H9 (cell line): ENCODE measurements around the gene KIF15. TPM values are rescaled to one million over a fixed set of nuclear protein-coding genes. Genes with fewer than 3 reads are reported as not detected.

Experiments used
- DNase-seq: peaks from one replicate; pipeline ENCODE4 v3.0.0-alpha.2; 2017
- H2AFZ ChIP-seq: one replicate; pipeline ENCODE4 v1.6.1; 2013; ENCODE audit warnings: mild to moderate bottlenecking, low read length, control low read depth, moderate library complexity
- H2AK5ac ChIP-seq: 2 replicates; pipeline ENCODE4 v1.6.1; 2013; ENCODE audit warnings: low read length, control low read depth, mixed read lengths; ENCODE audit not compliant: insufficient read length
- H2BK120ac ChIP-seq: one replicate; pipeline ENCODE4 v1.6.1; 2013; ENCODE audit warnings: low read depth, mild to moderate bottlenecking, low read length, control low read depth, inconsistent platforms; ENCODE audit not compliant: poor library complexity, severe bottlenecking
- H2BK12ac ChIP-seq: 2 replicates; pipeline ENCODE4 v1.6.1; 2013; ENCODE audit warnings: low read length, control low read depth, mixed read lengths, low read depth; ENCODE audit not compliant: insufficient read length
- H2BK15ac ChIP-seq: 2 replicates; pipeline ENCODE4 v1.6.1; 2013; ENCODE audit warnings: low read depth, low read length, control low read depth
- H2BK20ac ChIP-seq: one replicate; pipeline ENCODE4 v1.6.1; 2013; ENCODE audit warnings: low read depth, mild to moderate bottlenecking, low read length, control low read depth, inconsistent platforms; ENCODE audit not compliant: poor library complexity, severe bottlenecking
- H2BK5ac ChIP-seq: 2 replicates; pipeline ENCODE4 v1.6.1; 2013; ENCODE audit warnings: low read length, control low read depth, mixed read lengths; ENCODE audit not compliant: insufficient read length
- H3K14ac ChIP-seq: 2 replicates; pipeline ENCODE4 v1.6.1; 2013; ENCODE audit warnings: low read length, control low read depth; ENCODE audit not compliant: insufficient read depth
- H3K18ac ChIP-seq: 2 replicates; pipeline ENCODE4 v1.6.1; 2013; ENCODE audit warnings: low read depth, mild to moderate bottlenecking, mixed read lengths, low read length, control low read depth; ENCODE audit not compliant: insufficient read length
- H3K23ac ChIP-seq: 2 replicates; pipeline ENCODE4 v1.6.1; 2013; ENCODE audit warnings: low read length, control low read depth, mixed read lengths, low read depth; ENCODE audit not compliant: insufficient read length
- H3K23me2 ChIP-seq: 2 replicates; pipeline ENCODE4 v1.6.1; 2013; ENCODE audit warnings: low read depth, mild to moderate bottlenecking, mixed read lengths, low read length, control low read depth; ENCODE audit not compliant: insufficient read length, poor library complexity, severe bottlenecking
- H3K27ac ChIP-seq: 2 replicates; pipeline ENCODE4 v1.5.1; 2013; ENCODE audit warnings: low read length, control low read depth, mixed read lengths, low read depth; ENCODE audit not compliant: insufficient read length
- H3K27me3 ChIP-seq: 2 replicates; pipeline ENCODE4 v1.6.1; 2013; ENCODE audit warnings: low read length, control low read depth, inconsistent platforms; ENCODE audit not compliant: insufficient read depth
- H3K4ac ChIP-seq: 2 replicates; pipeline ENCODE4 v1.6.1; 2013; ENCODE audit warnings: low read depth, mild to moderate bottlenecking, control low read depth, inconsistent platforms, low read length, moderate library complexity
- H3K4me1 ChIP-seq: 2 replicates; pipeline ENCODE4 v1.6.1; 2013; ENCODE audit warnings: low read length, control low read depth, inconsistent platforms; ENCODE audit not compliant: insufficient read depth
- H3K4me2 ChIP-seq: 2 replicates; pipeline ENCODE4 v1.6.1; 2013; ENCODE audit warnings: low read length, control low read depth, mixed read lengths; ENCODE audit not compliant: insufficient read length, insufficient read depth
- H3K56ac ChIP-seq: 2 replicates; pipeline ENCODE4 v1.6.1; 2013; ENCODE audit warnings: low read depth, mild to moderate bottlenecking, mixed read lengths, low read length, control low read depth; ENCODE audit not compliant: insufficient read length
- H3K79me1 ChIP-seq: 2 replicates; pipeline ENCODE4 v1.6.1; 2013; ENCODE audit warnings: low read depth, mild to moderate bottlenecking, moderate library complexity, low read length, control low read depth, inconsistent platforms; ENCODE audit not compliant: insufficient read depth, poor library complexity, severe bottlenecking
- H3K79me2 ChIP-seq: 2 replicates; pipeline ENCODE4 v1.6.1; 2013; ENCODE audit warnings: low read length, control low read depth, inconsistent platforms; ENCODE audit not compliant: insufficient read depth
- H3K9ac ChIP-seq: 2 replicates; pipeline ENCODE4 v1.6.1; 2013; ENCODE audit warnings: low read length, control low read depth, mixed read lengths; ENCODE audit not compliant: insufficient read length; ENCODE audit errors: extremely low read depth
- H3K9me3 ChIP-seq: one replicate; pipeline ENCODE4 v1.6.1; 2013; ENCODE audit warnings: low read depth, low read length, inconsistent platforms; ENCODE audit not compliant: control insufficient read depth
- H3T11ph ChIP-seq: one replicate; pipeline ENCODE4 v1.6.1; 2013; ENCODE audit warnings: mild to moderate bottlenecking, low read length, control low read depth, inconsistent platforms
- H4K20me1 ChIP-seq: one replicate; pipeline ENCODE4 v1.6.1; 2013; ENCODE audit not compliant: control insufficient read depth, insufficient read length, insufficient read depth
- H4K5ac ChIP-seq: 2 replicates; pipeline ENCODE4 v1.6.1; 2013; ENCODE audit warnings: low read depth, mild to moderate bottlenecking, mixed read lengths, low read length, control low read depth; ENCODE audit not compliant: insufficient read length
- H4K8ac ChIP-seq: replicated peaks from 2 replicates; pipeline ENCODE4 v1.6.1; 2013; ENCODE audit warnings: low read length, control low read depth, mixed read lengths, low read depth; ENCODE audit not compliant: insufficient read length
- H4K91ac ChIP-seq: 2 replicates; pipeline ENCODE4 v1.6.1; 2013; ENCODE audit warnings: low read depth, mild to moderate bottlenecking, moderate library complexity, mixed read lengths, low read length, control low read depth; ENCODE audit not compliant: insufficient read length
- H3K27ac Mint-ChIP-seq, 3 experiments: 2 replicates in 2 of 3; 3 replicates in 1 of 3; pipeline ENCODE4 v1.8.0; 2020 to 2021; ENCODE audit warnings: mixed read lengths in 3 of 3, mild to moderate bottlenecking in 1 of 3, moderate library complexity in 1 of 3
- H3K27me3 Mint-ChIP-seq: 2 replicates; pipeline ENCODE4 v1.8.0; 2021; ENCODE audit warnings: low read depth, mild to moderate bottlenecking, moderate library complexity, mixed read lengths
- H3K36me3 Mint-ChIP-seq, 3 experiments: 2 replicates in 2 of 3; 3 replicates in 1 of 3; pipeline ENCODE4 v1.8.0; 2020 to 2021; ENCODE audit warnings: low read depth in 3 of 3, mixed read lengths in 3 of 3; ENCODE audit not compliant: insufficient read depth in 1 of 3
- H3K4me1 Mint-ChIP-seq, 2 experiments: 2 replicates each; pipeline ENCODE4 v1.8.0; 2020; ENCODE audit warnings: mixed read lengths in 2 of 2
- H3K4me3 Mint-ChIP-seq, 2 experiments: 2 replicates in 1 of 2; 3 replicates in 1 of 2; pipeline ENCODE4 v1.8.0; 2020 to 2021; ENCODE audit warnings: mild to moderate bottlenecking in 2 of 2, mixed read lengths in 2 of 2, moderate library complexity in 1 of 2
- H3K9me3 Mint-ChIP-seq, 2 experiments: 2 replicates in 1 of 2; 3 replicates in 1 of 2; pipeline ENCODE4 v1.8.0; 2020; ENCODE audit warnings: mild to moderate bottlenecking in 2 of 2, mixed read lengths in 2 of 2, moderate library complexity in 1 of 2
- CTCF ChIP-seq: fragments of 200-600 bp; sonication (generic); conservative IDR thresholded peaks from 3 replicates; pipeline ENCODE4 v1.8.0; 2021; ENCODE audit warnings: antibody characterized with exemption, mild to moderate bottlenecking
- WGBS: extraction: QIAGEN DNeasy Blood & Tissue Kit; methylation state at CpG from one replicate; pipeline ENCODE4 v1.1.7; 2013; ENCODE audit warnings: missing lambda C conversion rate, low lambda C conversion rate, mixed read lengths; ENCODE audit not compliant: insufficient read length; ENCODE audit errors: extremely low coverage; 5-methylcytosine and 5-hydroxymethylcytosine counted together
- total RNA-seq: library from RNA; stranded (reverse); gene quantifications from 2 replicates; pipeline ENCODE4 v1.2.1, GENCODE V29; 2021

KIF15 gene
- total RNA-seq, 1 experiment from 2014 or later, result 25.0 TPM

DNA sequence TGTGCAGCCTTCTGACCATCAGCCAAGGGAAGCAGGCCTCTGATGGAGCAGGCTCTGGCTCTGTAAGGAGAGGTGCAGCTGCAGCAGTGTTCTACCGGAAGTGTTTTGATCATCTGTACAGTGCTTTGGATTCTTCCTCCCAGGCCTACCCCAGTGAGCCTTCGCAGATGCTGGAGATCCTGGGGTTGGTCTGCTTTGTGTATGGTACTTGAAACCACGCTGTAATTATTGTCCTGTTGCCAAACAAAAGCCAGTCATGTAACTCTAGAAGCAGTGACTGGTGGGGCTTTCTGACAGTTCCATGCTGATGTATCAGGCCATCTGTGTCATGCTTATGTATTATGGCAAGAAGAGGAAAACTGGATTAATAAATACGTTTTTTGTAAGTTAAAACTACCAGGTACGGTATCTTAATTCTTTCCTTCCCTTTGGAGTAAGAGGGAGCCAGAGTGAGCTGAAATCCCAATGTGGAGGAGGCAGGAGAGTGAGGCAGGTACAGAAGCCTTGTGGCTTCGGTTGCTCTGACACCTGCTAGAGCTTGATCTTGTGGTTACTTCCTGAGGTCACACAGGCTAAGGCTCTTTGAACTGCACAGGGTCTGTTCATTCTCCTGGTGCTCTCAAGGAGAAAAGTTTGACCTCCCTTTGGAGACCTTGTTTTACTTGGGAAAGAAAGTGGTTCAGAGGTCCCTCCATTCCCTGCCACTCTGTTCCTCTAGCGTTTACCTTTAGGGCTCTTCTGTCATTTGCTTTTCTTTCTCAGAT, 103.9 kb downstream of the KIF15 start:
- Histone ChIP-seq H2BK20ac (no peak overlapping the region), H2AFZ (no peak overlapping the region), H3K4ac (no peak overlapping the region), H3K23ac (no peak overlapping the region), H4K91ac (no peak overlapping the region), H2BK5ac (no peak overlapping the region), H3K27me3 (no peaks in the 10 kb centered on the region), H3K9ac (no peak overlapping the region), H3K27ac (no peak overlapping the region), H3K79me2 (no peaks in the 10 kb centered on the region), H3K79me1 (no peaks in the 10 kb centered on the region), H2AK5ac (no peak overlapping the region), H2BK12ac (no peak overlapping the region), H2BK15ac (no peak overlapping the region), H4K8ac (no peak overlapping the region), H3K23me2 (peaks cover 6% of the 10 kb centered on the region), H3T11ph (no peak overlapping the region), H2BK120ac (no peak overlapping the region), H3K14ac (no peak overlapping the region), H3K9me3 (no peaks in the 10 kb centered on the region), H3K56ac (no peak overlapping the region), H4K20me1 (no peaks in the 10 kb centered on the region), H4K5ac (no peak overlapping the region), H3K4me1 (0 out of 2 replicates have a peak, but pooled peaks cover 2% of the 10 kb centered on the region), H3K4me2 (no peak overlapping the region), H3K18ac (no peak overlapping the region)
- no peak for TF ChIP-seq CTCF
- peaks cover 0 to 3% of the 10 kb centered on the region in 2 experiments; a peak in 1 of 5 replicates for H3K9me3 Mint-ChIP-seq
- WGBS, result no CpG with 5 or more reads among the region's 7 CpGs
- H3K36me3 Mint-ChIP-seq, result peaks cover 10 to 30% (median 19%) of the 10 kb centered on the region in 3 experiments; a peak in 6 of 7 replicates
- H3K27ac Mint-ChIP-seq, result no peak overlapping the region
- no peaks in the 10 kb centered on the region for H3K27me3 Mint-ChIP-seq
- no peak overlapping the region for H3K4me3 Mint-ChIP-seq
- no peak for DNase-seq
- H3K4me1 Mint-ChIP-seq, result peaks cover 8% of the 10 kb centered on the region in 2 experiments
